Measurements from ENCODE around the gene RBM19.

- no peak for TF ChIP-seq EZH2 (IDR thresholded peaks at IDR 0.05; ENCODE audit: low read length, unreplicated experiment)
- TF ChIP-seq, protein P1, sequence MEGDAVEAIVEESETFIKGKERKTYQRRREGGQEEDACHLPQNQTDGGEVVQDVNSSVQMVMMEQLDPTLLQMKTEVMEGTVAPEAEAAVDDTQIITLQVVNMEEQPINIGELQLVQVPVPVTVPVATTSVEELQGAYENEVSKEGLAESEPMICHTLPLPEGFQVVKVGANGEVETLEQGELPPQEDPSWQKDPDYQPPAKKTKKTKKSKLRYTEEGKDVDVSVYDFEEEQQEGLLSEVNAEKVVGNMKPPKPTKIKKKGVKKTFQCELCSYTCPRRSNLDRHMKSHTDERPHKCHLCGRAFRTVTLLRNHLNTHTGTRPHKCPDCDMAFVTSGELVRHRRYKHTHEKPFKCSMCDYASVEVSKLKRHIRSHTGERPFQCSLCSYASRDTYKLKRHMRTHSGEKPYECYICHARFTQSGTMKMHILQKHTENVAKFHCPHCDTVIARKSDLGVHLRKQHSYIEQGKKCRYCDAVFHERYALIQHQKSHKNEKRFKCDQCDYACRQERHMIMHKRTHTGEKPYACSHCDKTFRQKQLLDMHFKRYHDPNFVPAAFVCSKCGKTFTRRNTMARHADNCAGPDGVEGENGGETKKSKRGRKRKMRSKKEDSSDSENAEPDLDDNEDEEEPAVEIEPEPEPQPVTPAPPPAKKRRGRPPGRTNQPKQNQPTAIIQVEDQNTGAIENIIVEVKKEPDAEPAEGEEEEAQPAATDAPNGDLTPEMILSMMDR (conservative IDR thresholded peaks at IDR 0.05; ENCODE audit: low read depth, low read length), result no peak
Measured at GRCh38 chr12:113917393-113917792, 48.7 kb downstream of the RBM19 start.

Data from PC-3 (cell line).